ENCODE measurements around the gene SCARB1. TPM values are rescaled to one million over a fixed set of nuclear protein-coding genes. Genes with fewer than 3 reads are reported as not detected.

The SCARB1 gene
- total RNA-seq, 1 experiment from 2014 or later: 31.3 TPM

- Histone ChIP-seq H2BK15ac (ENCODE audit: low read depth, low read length) (no peak overlapping the region), H3K9me3 (ENCODE audit: control insufficient read depth, low read depth, low read length) (no peaks in the 10 kb centered on the region), H2AK5ac (ENCODE audit: insufficient read length, low read length) (no peak overlapping the region), H3K14ac (ENCODE audit: insufficient read depth, low read length) (no peak overlapping the region; the same call in 1 of the 2 replicates), H3K23ac (ENCODE audit: insufficient read length, low read depth, low read length) (no peak overlapping the region), H3K27ac (ENCODE audit: insufficient read length, low read depth, low read length) (no peak overlapping the region), H2AFZ (ENCODE audit: low read length) (no peak overlapping the region), H2BK12ac (ENCODE audit: insufficient read length, low read depth, low read length) (no peak overlapping the region), H2BK20ac (ENCODE audit: low read depth, low read length, poor library complexity, severe bottlenecking) (no peak overlapping the region), H3K4ac (ENCODE audit: low read depth, low read length) (no peak overlapping the region), H2BK5ac (ENCODE audit: insufficient read length, low read length) (no peak overlapping the region), H3K27me3 (ENCODE audit: insufficient read depth, low read length) (no peaks in the 10 kb centered on the region), H3K79me2 (ENCODE audit: insufficient read depth, low read length) (no peaks in the 10 kb centered on the region), H2BK120ac (ENCODE audit: low read depth, low read length, poor library complexity, severe bottlenecking) (no peak overlapping the region), H3K4me1 (ENCODE audit: insufficient read depth, low read length) (no peaks in the 10 kb centered on the region; the same call in 1 of the 2 replicates), H3K18ac (ENCODE audit: insufficient read length, low read depth, low read length) (no peak overlapping the region), H3K56ac (ENCODE audit: insufficient read length, low read depth, low read length) (no peak overlapping the region), H3T11ph (ENCODE audit: low read length) (no peak overlapping the region), H4K91ac (ENCODE audit: insufficient read length, low read depth, low read length) (no peak overlapping the region), H3K4me2 (ENCODE audit: insufficient read depth, insufficient read length, low read length) (no peak overlapping the region), H3K9ac (ENCODE audit: extremely low read depth, insufficient read length, low read length) (no peak overlapping the region), H4K5ac (ENCODE audit: insufficient read length, low read depth, low read length) (no peak overlapping the region), H4K8ac (replicated peaks; ENCODE audit: insufficient read length, low read depth, low read length) (no peak overlapping the region), H3K23me2 (ENCODE audit: insufficient read length, low read depth, low read length, poor library complexity, severe bottlenecking) (no peaks in the 10 kb centered on the region), H4K20me1 (ENCODE audit: control insufficient read depth, insufficient read depth, insufficient read length) (no peaks in the 10 kb centered on the region), H3K79me1 (ENCODE audit: insufficient read depth, low read depth, low read length, poor library complexity, severe bottlenecking) (no peaks in the 10 kb centered on the region)
- DNase-seq: no peak
- no peaks in the 10 kb centered on the region; a peak in 1 of 5 replicates for H3K9me3 Mint-ChIP-seq
- H3K36me3 Mint-ChIP-seq (ENCODE audit: insufficient read depth in 1 of 3, low read depth in 3 of 3): no peaks in the 10 kb centered on the region
- no CpG with 5 or more reads among the region's 11 CpGs for WGBS (ENCODE audit: extremely low coverage, insufficient read length, low lambda C conversion rate)
- peaks cover 14 to 31% of the 10 kb centered on the region in 2 experiments for H3K4me1 Mint-ChIP-seq
- H3K27me3 Mint-ChIP-seq (ENCODE audit: low read depth): no peaks in the 10 kb centered on the region; the same call in 1 of the 2 replicates
- H3K27ac Mint-ChIP-seq: no peak overlapping the region
- no peak overlapping the region for H3K4me3 Mint-ChIP-seq
- TF ChIP-seq, protein P1, sequence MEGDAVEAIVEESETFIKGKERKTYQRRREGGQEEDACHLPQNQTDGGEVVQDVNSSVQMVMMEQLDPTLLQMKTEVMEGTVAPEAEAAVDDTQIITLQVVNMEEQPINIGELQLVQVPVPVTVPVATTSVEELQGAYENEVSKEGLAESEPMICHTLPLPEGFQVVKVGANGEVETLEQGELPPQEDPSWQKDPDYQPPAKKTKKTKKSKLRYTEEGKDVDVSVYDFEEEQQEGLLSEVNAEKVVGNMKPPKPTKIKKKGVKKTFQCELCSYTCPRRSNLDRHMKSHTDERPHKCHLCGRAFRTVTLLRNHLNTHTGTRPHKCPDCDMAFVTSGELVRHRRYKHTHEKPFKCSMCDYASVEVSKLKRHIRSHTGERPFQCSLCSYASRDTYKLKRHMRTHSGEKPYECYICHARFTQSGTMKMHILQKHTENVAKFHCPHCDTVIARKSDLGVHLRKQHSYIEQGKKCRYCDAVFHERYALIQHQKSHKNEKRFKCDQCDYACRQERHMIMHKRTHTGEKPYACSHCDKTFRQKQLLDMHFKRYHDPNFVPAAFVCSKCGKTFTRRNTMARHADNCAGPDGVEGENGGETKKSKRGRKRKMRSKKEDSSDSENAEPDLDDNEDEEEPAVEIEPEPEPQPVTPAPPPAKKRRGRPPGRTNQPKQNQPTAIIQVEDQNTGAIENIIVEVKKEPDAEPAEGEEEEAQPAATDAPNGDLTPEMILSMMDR (conservative IDR thresholded peaks at IDR 0.05): no peak; the same call in 2 of the 3 replicates
Measured at GRCh38 chr12:124740691-124741137, 123.0 kb downstream of the SCARB1 start.
